Measurements from ENCODE around the gene KLHL25. TPM values are rescaled to one million over a fixed set of nuclear protein-coding genes. Genes with fewer than 3 reads are reported as not detected.

Gene KLHL25, protein sequence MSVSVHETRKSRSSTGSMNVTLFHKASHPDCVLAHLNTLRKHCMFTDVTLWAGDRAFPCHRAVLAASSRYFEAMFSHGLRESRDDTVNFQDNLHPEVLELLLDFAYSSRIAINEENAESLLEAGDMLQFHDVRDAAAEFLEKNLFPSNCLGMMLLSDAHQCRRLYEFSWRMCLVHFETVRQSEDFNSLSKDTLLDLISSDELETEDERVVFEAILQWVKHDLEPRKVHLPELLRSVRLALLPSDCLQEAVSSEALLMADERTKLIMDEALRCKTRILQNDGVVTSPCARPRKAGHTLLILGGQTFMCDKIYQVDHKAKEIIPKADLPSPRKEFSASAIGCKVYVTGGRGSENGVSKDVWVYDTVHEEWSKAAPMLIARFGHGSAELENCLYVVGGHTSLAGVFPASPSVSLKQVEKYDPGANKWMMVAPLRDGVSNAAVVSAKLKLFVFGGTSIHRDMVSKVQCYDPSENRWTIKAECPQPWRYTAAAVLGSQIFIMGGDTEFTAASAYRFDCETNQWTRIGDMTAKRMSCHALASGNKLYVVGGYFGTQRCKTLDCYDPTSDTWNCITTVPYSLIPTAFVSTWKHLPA
- total RNA-seq, result 63.2 TPM

DNA sequence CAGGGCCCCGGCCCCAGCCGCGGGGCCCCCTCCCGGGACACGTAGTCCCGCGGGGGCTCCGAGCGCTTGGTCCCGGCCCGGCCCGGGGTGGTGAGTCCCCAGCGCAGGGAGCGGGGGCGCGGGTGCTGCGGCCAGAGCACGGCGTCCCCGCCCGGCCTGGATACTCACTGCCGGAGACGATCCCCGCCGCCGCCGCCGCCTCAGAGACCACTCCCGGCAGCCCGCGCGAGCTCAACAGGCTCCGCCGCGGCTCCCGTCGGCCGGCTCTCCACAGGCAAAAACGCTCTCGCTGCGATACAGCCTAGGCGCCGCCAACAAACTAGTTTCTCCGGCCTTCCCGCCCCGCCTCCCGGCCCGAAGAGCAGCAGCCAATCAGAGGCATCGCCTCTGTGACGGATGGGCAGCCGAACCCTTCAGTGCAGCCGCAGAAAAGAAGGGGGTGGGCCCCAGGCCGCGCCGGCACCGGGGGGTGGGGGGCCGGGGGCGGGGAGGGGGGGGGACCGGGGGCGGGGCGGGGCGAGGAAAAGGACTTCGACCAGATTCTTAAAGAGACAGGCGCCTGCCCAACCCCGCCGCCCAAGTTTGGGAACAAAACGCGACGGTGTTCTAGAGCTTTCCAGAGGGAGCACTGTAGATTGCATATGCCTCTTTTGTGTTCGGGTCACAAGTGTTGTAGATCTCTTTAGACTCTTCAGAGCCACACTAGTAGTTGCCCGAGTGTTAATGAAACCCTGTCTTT is at the start of gene KLHL25:
KLHL25 (minus strand) TSS at position 328 of the 739 bp plus-strand sequence. CDS start 25,115 bp downstream, outside the sequence.

Small RNA genes lying within 50 kb of the gene (small RNA-seq; reads per million reads assigned to genes)
- gene AC021739.1 (ENCODE audit: low replicate concordance), result not detected
- gene MIR1276 (ENCODE audit: low replicate concordance), result 1.6 reads per million, percentile 77 among the genes with 10 or more reads in this experiment
- gene MIR548AP (ENCODE audit: low replicate concordance), result not detected
- not detected for gene RNU6-231P (ENCODE audit: low replicate concordance)

Data from parietal lobe (tissue), 2 donors.